Measurements from ENCODE around the gene FAM20C. TPM values are rescaled to one million over a fixed set of nuclear protein-coding genes. Genes with fewer than 3 reads are reported as not detected.

Gene FAM20C
- total RNA-seq, 2 experiments from 2014 or later: not detected

DNA sequence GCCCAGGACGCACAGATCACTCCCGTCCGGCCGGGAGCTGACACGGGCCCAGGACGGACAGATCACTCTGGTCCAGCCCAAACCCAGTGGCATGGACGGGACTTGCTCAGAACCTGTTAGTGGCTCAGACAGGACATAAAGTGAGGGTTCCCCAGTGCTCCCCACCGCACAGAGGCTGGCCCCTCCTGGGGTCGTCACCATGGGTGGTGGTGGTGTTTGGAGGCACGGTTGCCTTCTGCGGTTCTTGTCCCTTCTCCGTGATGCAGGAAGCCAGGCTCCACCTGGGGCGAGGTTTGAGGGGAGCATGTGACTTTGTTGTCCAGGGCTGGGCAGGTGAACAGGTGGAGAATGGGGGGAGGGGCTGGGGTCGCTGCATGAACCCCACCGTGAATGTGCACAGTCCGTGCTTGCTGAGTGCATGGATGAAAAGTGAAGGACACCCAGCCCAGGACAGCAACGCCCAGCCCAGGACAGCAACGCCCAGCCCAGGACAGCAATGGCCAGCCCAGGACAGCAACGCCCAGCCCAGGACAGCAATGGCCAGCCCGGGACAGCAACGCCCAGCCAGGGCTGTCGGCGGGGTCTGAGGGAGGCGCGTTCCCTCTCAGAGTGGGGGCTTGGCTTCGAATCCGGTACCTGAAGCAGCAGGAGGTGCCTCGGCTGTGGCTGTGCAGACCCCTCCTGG is 26.7 kb downstream of the FAM20C start:
- Histone ChIP-seq H3K27ac (ENCODE audit: low read depth, low read length, poor library complexity, severe bottlenecking) (no peak overlapping the region), H4K20me1 (ENCODE audit: insufficient read depth, low read length) (no peaks in the 10 kb centered on the region)
- no peak for TF ChIP-seq EZH2phosphoT487 (IDR thresholded peaks at IDR 0.05; ENCODE audit: borderline replicate concordance, low read depth, low read length)
- TF ChIP-seq, protein P1, sequence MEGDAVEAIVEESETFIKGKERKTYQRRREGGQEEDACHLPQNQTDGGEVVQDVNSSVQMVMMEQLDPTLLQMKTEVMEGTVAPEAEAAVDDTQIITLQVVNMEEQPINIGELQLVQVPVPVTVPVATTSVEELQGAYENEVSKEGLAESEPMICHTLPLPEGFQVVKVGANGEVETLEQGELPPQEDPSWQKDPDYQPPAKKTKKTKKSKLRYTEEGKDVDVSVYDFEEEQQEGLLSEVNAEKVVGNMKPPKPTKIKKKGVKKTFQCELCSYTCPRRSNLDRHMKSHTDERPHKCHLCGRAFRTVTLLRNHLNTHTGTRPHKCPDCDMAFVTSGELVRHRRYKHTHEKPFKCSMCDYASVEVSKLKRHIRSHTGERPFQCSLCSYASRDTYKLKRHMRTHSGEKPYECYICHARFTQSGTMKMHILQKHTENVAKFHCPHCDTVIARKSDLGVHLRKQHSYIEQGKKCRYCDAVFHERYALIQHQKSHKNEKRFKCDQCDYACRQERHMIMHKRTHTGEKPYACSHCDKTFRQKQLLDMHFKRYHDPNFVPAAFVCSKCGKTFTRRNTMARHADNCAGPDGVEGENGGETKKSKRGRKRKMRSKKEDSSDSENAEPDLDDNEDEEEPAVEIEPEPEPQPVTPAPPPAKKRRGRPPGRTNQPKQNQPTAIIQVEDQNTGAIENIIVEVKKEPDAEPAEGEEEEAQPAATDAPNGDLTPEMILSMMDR (conservative IDR thresholded peaks at IDR 0.05; ENCODE audit: low read length): no peak

DNA sequence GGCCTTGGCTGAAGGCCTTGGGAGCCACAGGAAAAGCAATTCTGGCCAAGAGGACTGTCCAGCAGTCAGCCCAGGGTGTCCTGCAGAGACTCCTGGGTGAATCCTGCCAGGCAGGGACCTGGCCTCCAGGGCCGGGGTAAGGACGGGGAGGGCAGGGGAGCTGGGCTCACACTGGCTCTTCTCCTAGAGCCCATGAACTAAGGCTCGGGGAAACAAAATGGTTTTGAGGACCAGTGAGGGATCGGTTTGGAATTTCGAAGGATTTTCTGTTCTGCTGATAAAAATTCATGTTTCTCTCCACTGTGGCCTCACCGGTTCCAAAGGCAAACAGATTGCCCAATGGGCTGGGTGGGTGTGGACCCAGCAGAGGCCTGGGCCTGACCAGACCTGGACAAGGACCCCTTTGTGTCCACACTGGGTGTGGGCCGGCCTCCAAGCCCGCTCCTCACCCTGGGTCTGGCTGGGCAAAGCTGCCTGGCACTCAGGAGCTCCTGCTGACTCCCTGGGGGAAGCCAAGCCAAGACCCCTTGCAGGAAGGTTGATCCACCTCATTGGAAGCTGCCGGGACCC is 27.3 kb downstream of the FAM20C start:
- no peak for DNase-seq (ENCODE audit: low spot score)
- CTCF ChIA-PET (ENCODE audit: unreplicated experiment): no interaction called here
- Histone ChIP-seq H3K9me2 (ENCODE audit: insufficient read depth, low read length) (no peaks in the 10 kb centered on the region), H2AFZ (ENCODE audit: low read length) (no peak overlapping the region), H3K79me2 (ENCODE audit: insufficient read depth, low read depth, low read length) (no peaks in the 10 kb centered on the region), H3K4me3 (ENCODE audit: low read depth, low read length, poor library complexity, severe bottlenecking) (no peak overlapping the region), H3K36me3 (ENCODE audit: insufficient read depth, low read length) (no peaks in the 10 kb centered on the region), H3K4me2 (ENCODE audit: low read length) (no peak overlapping the region), H3K27ac (ENCODE audit: low read depth, low read length, poor library complexity, severe bottlenecking) (no peak overlapping the region), H4K20me1 (ENCODE audit: insufficient read depth, low read length) (no peaks in the 10 kb centered on the region), H3K9me3 (ENCODE audit: low read length) (no peaks in the 10 kb centered on the region), H3K4me1 (ENCODE audit: insufficient read depth, low read length, poor library complexity, severe bottlenecking) (no peaks in the 10 kb centered on the region)
- no TSS peak for BruUV-seq (replicated peaks)
- intact Hi-C loops (cut with micrococcal nuclease; ENCODE audit: unreplicated experiment): no loop called here
- POLR2A ChIA-PET: no interaction called here
- no peak for TF ChIP-seq EZH2phosphoT487 (IDR thresholded peaks at IDR 0.05; ENCODE audit: borderline replicate concordance, low read depth, low read length)
- TF ChIP-seq, protein P1 (conservative IDR thresholded peaks at IDR 0.05; ENCODE audit: low read length): no peak

More for the DNA sequence above, 26.7 kb downstream of the FAM20C start:
- no peaks in the 10 kb centered on the region for H3K36me3 ChIP-seq (ENCODE audit: insufficient read depth, low read length)
- no peaks in the 10 kb centered on the region for H3K79me2 ChIP-seq (ENCODE audit: insufficient read depth, low read depth, low read length)
- BruUV-seq (replicated peaks): no TSS peak
- H3K4me3 ChIP-seq (ENCODE audit: low read depth, low read length, poor library complexity, severe bottlenecking): no peak overlapping the region
- CTCF ChIA-PET (ENCODE audit: unreplicated experiment): no interaction called here
- H3K4me1 ChIP-seq (ENCODE audit: insufficient read depth, low read length, poor library complexity, severe bottlenecking): no peaks in the 10 kb centered on the region
- no peaks in the 10 kb centered on the region for H3K9me3 ChIP-seq (ENCODE audit: low read length)
- DNase-seq (ENCODE audit: low spot score): no peak
- H3K9me2 ChIP-seq (ENCODE audit: insufficient read depth, low read length): no peaks in the 10 kb centered on the region
- no peak overlapping the region for H3K4me2 ChIP-seq (ENCODE audit: low read length)
- POLR2A ChIA-PET: no interaction called here
- intact Hi-C loops (cut with micrococcal nuclease; ENCODE audit: unreplicated experiment): no loop called here
- H2AFZ ChIP-seq (ENCODE audit: low read length): no peak overlapping the region

DNA sequence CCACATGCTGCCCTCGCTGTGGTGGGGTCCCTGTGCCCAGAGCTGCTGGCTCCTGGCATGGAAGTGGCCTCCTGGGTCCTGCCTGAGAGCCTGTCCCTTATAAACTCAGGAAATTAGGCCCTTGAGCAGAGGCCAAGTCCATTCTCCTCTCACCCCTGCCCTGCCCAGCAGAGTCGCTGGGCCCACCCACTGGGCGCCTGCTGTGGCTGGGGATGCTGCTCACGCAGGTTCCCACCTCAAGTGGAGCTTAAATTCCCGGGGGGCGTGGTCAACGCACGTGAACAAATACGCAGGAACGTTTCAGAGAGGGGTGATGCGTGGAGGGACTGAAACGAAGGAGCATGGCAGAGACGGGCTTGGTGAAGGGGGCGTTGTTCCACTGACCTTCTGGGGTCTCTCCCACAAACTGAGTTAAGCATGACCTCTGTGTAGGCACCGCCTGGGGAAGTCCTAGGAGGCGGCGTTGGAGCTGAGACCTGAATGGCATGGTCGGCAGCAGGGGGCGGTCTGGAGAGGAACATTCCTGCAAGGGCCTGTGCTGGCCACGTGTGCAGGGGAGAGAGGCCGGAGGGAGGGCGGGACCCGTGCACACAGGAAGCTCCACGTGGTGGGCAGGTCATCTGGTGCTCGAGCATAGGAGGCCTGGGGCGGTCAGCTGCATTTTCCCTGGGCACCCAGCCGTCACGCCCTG is 27.9 kb downstream of the FAM20C start:
- Histone ChIP-seq H3K4me1 (ENCODE audit: insufficient read depth, low read length, poor library complexity, severe bottlenecking) (no peaks in the 10 kb centered on the region), H3K4me3 (ENCODE audit: low read depth, low read length, poor library complexity, severe bottlenecking) (no peak overlapping the region), H3K4me2 (ENCODE audit: low read length) (no peak overlapping the region), H3K9me2 (ENCODE audit: insufficient read depth, low read length) (no peaks in the 10 kb centered on the region), H2AFZ (ENCODE audit: low read length) (no peak overlapping the region), H4K20me1 (ENCODE audit: insufficient read depth, low read length) (no peaks in the 10 kb centered on the region), H3K27ac (ENCODE audit: low read depth, low read length, poor library complexity, severe bottlenecking) (no peak overlapping the region), H3K9me3 (ENCODE audit: low read length) (no peaks in the 10 kb centered on the region), H3K36me3 (ENCODE audit: insufficient read depth, low read length) (no peaks in the 10 kb centered on the region), H3K79me2 (ENCODE audit: insufficient read depth, low read depth, low read length) (no peaks in the 10 kb centered on the region)
- POLR2A ChIA-PET: no interaction called here
- CTCF ChIA-PET (ENCODE audit: unreplicated experiment): no interaction called here
- DNase-seq (ENCODE audit: low spot score): no peak
- intact Hi-C loops (cut with micrococcal nuclease; ENCODE audit: unreplicated experiment): no loop called here
- BruUV-seq (replicated peaks): no TSS peak
- TF ChIP-seq, protein P1 (conservative IDR thresholded peaks at IDR 0.05; ENCODE audit: low read length): no peak
- TF ChIP-seq EZH2phosphoT487 (IDR thresholded peaks at IDR 0.05; ENCODE audit: borderline replicate concordance, low read depth, low read length): no peak
